ENCODE data around the gene IGFL3. TPM values are rescaled to one million over a fixed set of nuclear protein-coding genes. Genes with fewer than 3 reads are reported as not detected.

IGFL3 gene
- total RNA-seq, 1 experiment from 2014 or later: 0.96 TPM

GRCh38 chr19:46160233-46160775 is 35.8 kb upstream of the IGFL3 start:
- Histone ChIP-seq H3K27me3 (ENCODE audit: insufficient read depth, low read depth) (no peaks in the 10 kb centered on the region), H3K79me2 (ENCODE audit: low read depth) (no peaks in the 10 kb centered on the region), H3K36me3 (ENCODE audit: low read depth) (no peaks in the 10 kb centered on the region), H4K20me1 (ENCODE audit: insufficient read depth) (no peaks in the 10 kb centered on the region), H3K9me3 (ENCODE audit: insufficient read depth, low read depth) (peaks cover 8% of the 10 kb centered on the region), H3K4me1 (replicated peaks; ENCODE audit: insufficient read depth) (no peaks in the 10 kb centered on the region), H2AFZ (no peak overlapping the region), H3K27ac (no peak overlapping the region), H3K9me2 (ENCODE audit: insufficient read depth) (no peaks in the 10 kb centered on the region), H3K4me3 (no peak overlapping the region), H3F3A (ENCODE audit: insufficient read depth, low read depth) (peaks cover 3% of the 10 kb centered on the region; the same call in 1 of the 2 replicates), H3K4me2 (no peak overlapping the region)
- CTCF ChIA-PET: no interaction called here
- POLR2A ChIA-PET (ENCODE audit: unreplicated experiment): no interaction called here
- TF ChIP-seq, protein P1, sequence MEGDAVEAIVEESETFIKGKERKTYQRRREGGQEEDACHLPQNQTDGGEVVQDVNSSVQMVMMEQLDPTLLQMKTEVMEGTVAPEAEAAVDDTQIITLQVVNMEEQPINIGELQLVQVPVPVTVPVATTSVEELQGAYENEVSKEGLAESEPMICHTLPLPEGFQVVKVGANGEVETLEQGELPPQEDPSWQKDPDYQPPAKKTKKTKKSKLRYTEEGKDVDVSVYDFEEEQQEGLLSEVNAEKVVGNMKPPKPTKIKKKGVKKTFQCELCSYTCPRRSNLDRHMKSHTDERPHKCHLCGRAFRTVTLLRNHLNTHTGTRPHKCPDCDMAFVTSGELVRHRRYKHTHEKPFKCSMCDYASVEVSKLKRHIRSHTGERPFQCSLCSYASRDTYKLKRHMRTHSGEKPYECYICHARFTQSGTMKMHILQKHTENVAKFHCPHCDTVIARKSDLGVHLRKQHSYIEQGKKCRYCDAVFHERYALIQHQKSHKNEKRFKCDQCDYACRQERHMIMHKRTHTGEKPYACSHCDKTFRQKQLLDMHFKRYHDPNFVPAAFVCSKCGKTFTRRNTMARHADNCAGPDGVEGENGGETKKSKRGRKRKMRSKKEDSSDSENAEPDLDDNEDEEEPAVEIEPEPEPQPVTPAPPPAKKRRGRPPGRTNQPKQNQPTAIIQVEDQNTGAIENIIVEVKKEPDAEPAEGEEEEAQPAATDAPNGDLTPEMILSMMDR (conservative IDR thresholded peaks at IDR 0.05): no peak
- TF ChIP-seq EZH2 (IDR thresholded peaks at IDR 0.05; ENCODE audit: low read depth): no peak
- BruUV-seq (replicated peaks): no TSS peak
- intact Hi-C loops (cut with micrococcal nuclease; ENCODE audit: unreplicated experiment): no loop called here
- DNase-seq: no peak

GRCh38 chr19:46159418-46160232 is 35.1 kb upstream of the IGFL3 start:
- H3K9me3 ChIP-seq (ENCODE audit: insufficient read depth, low read depth): peaks cover 8% of the 10 kb centered on the region
- no peaks in the 10 kb centered on the region for H3K36me3 ChIP-seq (ENCODE audit: low read depth)
- intact Hi-C loops (cut with micrococcal nuclease; ENCODE audit: unreplicated experiment): no loop called here
- no peaks in the 10 kb centered on the region for H3K27me3 ChIP-seq (ENCODE audit: insufficient read depth, low read depth)
- H3K9me2 ChIP-seq (ENCODE audit: insufficient read depth): no peaks in the 10 kb centered on the region
- peaks cover 3% of the 10 kb centered on the region; the same call in 1 of the 2 replicates for H3F3A ChIP-seq (ENCODE audit: insufficient read depth, low read depth)
- no peak for TF ChIP-seq EZH2 (IDR thresholded peaks at IDR 0.05; ENCODE audit: low read depth)
- TF ChIP-seq, protein P1 (conservative IDR thresholded peaks at IDR 0.05): no peak
- no peak overlapping the region for H3K4me3 ChIP-seq
- CTCF ChIA-PET: no interaction called here
- DNase-seq: no peak
- no peak overlapping the region for H3K4me2 ChIP-seq
- no peak overlapping the region for H3K27ac ChIP-seq
- POLR2A ChIA-PET (ENCODE audit: unreplicated experiment): no interaction called here
- H2AFZ ChIP-seq: no peak overlapping the region
- H3K4me1 ChIP-seq (replicated peaks; ENCODE audit: insufficient read depth): no peaks in the 10 kb centered on the region
- H4K20me1 ChIP-seq (ENCODE audit: insufficient read depth): no peaks in the 10 kb centered on the region
- no peaks in the 10 kb centered on the region for H3K79me2 ChIP-seq (ENCODE audit: low read depth)
- no TSS peak for BruUV-seq (replicated peaks)

DNA sequence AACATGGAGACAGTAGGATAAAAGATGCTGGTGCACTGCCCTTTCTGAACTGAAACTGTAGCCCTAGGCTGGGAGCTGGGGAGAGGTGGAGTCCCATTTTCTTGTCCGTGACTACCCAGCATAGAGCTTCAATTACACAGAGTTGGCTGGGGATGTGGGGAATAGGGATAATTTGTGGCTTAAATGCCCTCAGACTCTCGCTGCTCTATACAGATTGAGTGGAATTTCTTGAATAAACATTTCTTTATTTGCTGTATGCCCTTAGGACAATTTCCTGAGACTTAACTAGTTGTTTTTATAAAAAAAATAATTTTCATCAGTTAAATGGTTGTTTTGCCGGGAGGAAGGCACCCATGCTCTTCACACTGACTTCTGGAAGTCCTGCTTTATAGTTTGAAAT is 30.7 kb upstream of the IGFL3 start:
- no peaks in the 10 kb centered on the region for H3K27me3 ChIP-seq (ENCODE audit: insufficient read depth, low read depth)
- H2AFZ ChIP-seq: no peak overlapping the region
- no peaks in the 10 kb centered on the region; the same call in 1 of the 2 replicates for H3K9me3 ChIP-seq (ENCODE audit: insufficient read depth, low read depth)
- H3K4me2 ChIP-seq: no peak overlapping the region
- H3K4me3 ChIP-seq: no peak overlapping the region
- H3F3A ChIP-seq (ENCODE audit: insufficient read depth, low read depth): peaks cover 3% of the 10 kb centered on the region; the same call in 1 of the 2 replicates
- H3K9me2 ChIP-seq (ENCODE audit: insufficient read depth): no peaks in the 10 kb centered on the region
- no peak for TF ChIP-seq EZH2 (IDR thresholded peaks at IDR 0.05; ENCODE audit: low read depth)
- TF ChIP-seq, protein P1 (conservative IDR thresholded peaks at IDR 0.05): no peak
- POLR2A ChIA-PET (ENCODE audit: unreplicated experiment): no interaction called here
- no peaks in the 10 kb centered on the region for H4K20me1 ChIP-seq (ENCODE audit: insufficient read depth)
- no peaks in the 10 kb centered on the region for H3K4me1 ChIP-seq (replicated peaks; ENCODE audit: insufficient read depth)
- no peaks in the 10 kb centered on the region for H3K36me3 ChIP-seq (ENCODE audit: low read depth)
- H3K79me2 ChIP-seq (ENCODE audit: low read depth): no peaks in the 10 kb centered on the region
- CTCF ChIA-PET: no interaction called here
- no peak overlapping the region for H3K27ac ChIP-seq
- intact Hi-C loops (cut with micrococcal nuclease; ENCODE audit: unreplicated experiment): no loop called here
- DNase-seq: no peak
- no TSS peak for BruUV-seq (replicated peaks)

Data from PC-9 (cell line).